H54 (cell line): ENCODE results near the gene RNF32.

Experiments used
- DNase-seq: peaks from one replicate; pipeline ENCODE4 v3.0.0; 2011; ENCODE audit warnings: low spot score, mixed read lengths; ENCODE audit not compliant: insufficient read length
- FAIRE-seq: peaks from 3 replicates; lab custom pipeline; 2011; peaks lifted over from hg19 to GRCh38; lab: Jason Lieb, UNC
- POLR2A ChIP-seq: IDR thresholded peaks from 2 replicates; pipeline ENCODE4 v1.6.1; 2011; ENCODE audit warnings: low read depth, mild to moderate bottlenecking, low read length

RNF32 gene

DNA sequence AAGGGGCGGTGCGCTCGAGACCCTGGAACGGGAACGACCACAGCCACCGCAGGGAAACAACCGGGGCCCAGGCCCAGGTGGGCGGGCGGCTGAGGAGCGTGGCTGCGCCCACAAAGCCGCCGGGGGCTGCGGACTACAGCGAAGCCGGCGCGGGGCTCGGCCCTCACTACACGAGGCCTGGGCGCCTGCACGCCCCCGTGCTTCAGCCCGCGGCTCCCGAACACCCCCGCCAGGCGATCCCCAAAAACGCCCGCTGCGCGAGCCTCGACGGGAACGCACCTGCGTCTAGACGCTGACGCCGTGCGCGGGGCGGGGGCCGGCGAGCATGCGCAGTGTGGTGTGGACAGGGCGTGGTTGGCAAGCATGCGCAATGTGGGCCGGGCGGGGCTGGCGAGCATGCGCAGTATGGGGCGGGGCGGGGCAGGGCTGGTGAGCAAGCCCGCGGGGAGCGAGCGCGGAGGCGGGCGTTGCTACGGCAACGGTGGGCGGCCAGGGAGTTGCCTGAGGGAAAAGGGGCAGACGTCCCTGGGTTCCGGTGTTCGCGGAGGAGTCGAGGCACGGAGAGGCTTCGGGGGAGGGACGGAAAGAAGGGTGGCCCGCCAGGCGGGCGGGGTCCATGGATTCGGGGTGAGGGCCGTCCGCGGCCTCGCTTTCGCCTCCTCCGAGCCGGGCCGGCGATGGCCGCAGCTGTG lies at the start of gene RNF32:
Gene RNF32, plus strand, starts transcription at position 518 of the 692 bp plus-strand sequence. CDS start 3,104 bp downstream, outside the sequence.
- FAIRE-seq (no peak), DNase-seq (no peak)
- TF ChIP-seq POLR2A, result no peak

DNA sequence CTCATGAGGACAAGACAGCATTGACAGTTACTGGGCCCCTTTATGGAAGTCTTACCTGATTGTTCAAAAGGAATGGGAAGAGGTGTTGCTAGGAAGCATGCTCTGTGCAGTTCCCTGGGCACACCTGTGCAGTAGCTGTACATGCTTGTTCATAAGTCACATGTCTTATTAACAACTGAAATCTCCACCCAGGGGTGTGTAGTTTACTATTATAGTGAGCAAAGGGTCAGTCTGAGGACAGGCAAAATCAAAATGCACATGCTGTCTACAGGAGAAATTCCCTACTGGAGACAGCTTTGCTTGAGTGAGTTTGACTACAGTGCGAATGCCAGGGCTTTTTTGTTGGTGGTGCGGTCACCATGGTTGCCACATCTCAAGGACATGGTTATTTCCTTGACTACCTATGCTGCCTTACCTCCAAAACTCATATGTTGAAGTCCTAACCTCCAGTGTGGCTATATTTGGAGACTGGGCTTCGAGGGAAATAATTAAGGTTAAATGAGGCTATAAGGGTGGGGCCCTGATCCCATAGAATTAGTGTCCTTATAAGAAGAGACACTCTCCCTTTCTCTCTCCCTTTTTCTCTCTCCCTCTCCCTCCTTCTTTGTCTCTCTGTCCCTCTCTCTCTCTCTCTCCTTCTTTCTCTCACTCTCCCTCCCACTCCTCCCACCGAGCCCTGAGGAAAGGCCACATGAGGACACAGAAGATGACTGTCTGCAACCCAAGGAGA lies 48.3 kb upstream of the RNF32 start:
- TF ChIP-seq POLR2A, result no peak
- DNase-seq (no peak), FAIRE-seq (no peak)

DNA sequence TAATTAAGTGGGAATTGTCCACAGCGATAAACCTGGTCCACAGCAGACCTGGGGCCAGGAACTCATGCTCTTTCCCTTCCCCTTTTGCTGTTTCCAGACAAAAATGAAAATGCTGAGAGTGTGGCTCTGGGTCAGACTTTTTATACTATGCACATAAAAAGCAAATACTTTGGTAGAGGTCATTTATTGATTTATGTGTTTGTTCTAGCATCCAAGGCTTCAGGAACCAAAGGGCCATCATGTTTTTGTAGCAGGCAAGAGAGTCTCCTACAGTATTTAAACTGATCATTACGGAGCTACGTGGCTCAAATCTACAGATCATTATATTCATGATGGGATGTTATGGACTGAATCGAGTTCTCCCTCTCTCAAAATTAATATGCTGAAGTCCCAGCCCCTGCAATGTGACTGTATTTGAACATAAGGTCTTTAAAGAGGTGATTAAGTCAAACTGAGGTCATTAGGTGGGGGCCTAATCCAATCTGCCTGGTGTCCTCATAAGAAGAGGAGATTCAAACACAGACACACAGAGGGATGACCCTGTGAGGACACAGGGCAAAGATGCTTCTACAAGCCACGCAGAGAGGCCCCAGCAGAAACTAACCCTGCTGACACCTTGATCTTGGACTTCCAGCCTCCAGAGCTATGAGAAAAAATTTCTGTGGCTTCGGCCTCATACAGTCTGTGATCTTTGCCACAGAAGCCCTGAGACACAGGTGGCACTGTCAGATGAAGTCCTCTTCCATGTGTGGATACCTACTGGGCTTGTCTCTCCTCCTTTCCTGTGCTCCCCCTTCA lies 46.1 kb upstream of the RNF32 start:
- FAIRE-seq (no peak), DNase-seq (no peak)
- TF ChIP-seq POLR2A, result no peak

DNA sequence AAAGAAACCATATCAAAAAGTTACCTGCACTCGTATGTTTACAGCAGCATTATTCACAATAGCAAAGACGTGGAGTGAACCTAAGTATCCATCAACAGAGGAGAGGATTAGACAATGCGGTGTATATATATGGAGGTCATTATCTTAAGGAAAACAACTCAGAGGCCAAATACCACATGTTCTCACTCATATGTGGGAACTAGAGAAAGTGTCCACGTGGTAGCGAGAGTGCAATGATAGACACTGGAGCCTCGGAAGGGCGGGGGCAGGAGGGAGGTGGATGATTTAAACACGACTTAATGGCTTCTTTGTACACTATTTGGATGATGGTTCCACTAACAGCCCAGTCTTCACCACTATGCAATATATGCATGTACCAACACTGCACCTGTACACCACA lies 40.1 kb upstream of the RNF32 start:
- FAIRE-seq (no peak), DNase-seq (no peak)
- no peak for TF ChIP-seq POLR2A

DNA sequence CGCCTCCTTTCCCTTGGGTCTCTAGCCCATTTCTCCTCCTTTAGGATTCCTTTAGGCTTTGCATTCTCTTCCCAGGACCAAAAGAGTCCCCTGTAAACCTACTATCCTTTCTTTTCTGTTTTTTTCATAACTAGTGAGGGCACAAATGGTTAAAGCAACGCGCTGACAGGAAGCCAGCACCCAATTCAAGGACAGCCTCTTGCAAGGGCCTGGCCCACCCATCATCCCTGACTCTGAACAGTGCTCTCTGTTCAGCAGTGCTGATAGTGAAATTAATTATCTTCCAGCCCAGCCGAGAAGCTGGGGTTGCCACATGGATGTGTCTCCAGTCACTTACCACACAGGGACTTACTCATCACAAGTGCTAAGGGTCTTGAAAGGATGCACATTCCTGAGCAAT lies 38.3 kb upstream of the RNF32 start:
- DNase-seq (no peak), FAIRE-seq (no peak)
- TF ChIP-seq POLR2A, result no peak

DNA sequence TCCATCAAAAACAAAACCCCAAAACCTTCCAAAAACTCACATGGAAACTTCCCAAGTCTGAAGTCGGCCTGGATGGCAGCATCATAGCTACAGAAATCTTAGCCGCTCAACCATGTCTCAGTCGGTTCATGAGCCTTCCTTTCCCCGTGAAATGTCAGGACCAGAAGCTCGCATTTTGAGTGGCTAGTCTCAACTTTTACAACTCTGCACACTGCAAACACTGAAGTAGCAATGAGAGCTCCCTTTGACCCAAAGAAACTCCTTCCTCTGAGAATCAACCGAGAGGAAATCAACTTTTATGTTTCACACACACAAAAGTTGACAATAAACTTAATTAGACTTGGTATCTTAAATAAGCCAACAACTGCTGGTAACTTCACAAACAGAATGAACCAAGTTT lies 37.6 kb upstream of the RNF32 start:
- DNase-seq (no peak), FAIRE-seq (no peak)
- TF ChIP-seq POLR2A, result no peak

DNA sequence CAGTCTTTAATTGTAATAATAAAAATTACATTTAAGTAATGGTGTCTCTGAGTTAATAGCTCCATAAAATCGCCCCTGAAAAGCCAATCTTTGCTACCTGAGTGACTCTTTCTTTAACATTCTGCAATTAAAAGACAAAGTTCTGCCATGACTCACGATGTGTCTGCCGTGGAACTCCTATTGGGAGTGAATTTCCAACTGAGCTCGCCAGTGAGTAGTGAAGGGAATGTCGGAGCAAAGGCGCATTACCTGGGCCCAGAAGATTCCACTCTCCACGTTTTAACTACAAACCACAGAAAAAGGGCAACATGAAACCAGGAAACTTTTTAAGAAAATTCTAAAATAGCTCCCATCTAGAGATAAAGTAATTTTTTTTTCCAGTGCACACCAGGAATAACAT lies 36.9 kb upstream of the RNF32 start:
- DNase-seq, result no peak
- TF ChIP-seq POLR2A, result no peak
- FAIRE-seq, result no peak

DNA sequence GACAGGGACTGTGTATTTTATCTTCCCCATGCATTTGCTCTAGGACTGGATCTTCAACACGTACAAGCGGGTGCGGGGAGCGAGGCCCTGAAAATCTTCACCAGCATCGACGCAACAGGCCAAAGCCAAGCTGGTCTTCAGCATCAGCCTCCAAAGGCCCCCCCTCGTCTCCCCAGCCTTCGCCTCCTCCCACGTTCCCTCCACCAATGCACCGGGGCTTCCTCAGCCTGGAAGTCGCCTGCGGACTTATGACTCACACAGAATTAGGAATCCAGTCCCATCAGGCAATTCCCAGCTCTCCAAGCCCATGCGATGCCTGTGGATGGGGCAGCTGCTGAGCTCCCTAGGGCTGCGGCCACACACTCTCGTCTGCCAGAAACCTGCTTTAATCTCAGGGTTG lies 36.3 kb upstream of the RNF32 start:
- peak; percentile 26 for DNase-seq
- no peak for FAIRE-seq
- no peak for TF ChIP-seq POLR2A

DNA sequence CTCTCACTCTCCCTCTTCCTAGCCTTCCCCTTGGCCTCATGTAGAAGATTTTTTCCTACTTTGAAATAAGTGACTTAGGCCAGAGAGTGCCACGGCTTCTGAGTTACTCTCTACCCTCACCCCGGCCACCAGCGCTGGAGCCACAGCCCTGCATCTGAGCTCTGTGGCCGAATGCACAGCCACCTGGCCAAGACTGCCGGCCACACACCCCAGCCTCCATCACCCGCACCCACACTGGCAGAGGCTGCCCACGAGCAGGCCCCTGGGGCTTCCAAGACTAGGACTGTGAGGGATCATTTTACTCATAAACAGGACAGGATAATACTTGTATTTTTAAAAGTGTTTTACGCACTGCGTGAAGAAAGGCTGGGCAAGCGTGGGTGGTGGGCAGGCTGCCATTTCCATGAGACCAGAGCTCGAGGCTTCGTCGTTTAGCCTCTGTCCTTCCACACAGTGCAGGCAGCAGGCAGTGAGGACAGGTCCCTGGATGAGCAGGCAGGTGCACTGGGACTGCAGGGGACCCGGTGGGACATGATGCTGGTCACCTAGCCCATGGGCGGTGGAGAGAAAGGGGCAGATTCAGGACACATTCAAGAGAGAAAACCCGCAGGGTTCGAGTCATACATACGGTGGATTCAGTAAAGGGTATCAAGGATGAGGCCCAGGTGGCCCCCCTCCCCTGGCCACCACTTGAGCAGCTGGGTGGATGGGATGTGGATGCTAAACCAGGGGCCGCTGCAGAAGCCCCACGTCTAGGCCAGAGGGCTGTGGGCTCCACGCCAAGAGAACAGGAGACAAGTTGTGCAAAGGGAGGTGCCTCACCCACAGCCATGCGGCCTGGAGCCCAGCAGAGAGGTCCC lies 35.5 kb upstream of the RNF32 start:
- TF ChIP-seq POLR2A, result no peak
- FAIRE-seq, result no peak

DNA sequence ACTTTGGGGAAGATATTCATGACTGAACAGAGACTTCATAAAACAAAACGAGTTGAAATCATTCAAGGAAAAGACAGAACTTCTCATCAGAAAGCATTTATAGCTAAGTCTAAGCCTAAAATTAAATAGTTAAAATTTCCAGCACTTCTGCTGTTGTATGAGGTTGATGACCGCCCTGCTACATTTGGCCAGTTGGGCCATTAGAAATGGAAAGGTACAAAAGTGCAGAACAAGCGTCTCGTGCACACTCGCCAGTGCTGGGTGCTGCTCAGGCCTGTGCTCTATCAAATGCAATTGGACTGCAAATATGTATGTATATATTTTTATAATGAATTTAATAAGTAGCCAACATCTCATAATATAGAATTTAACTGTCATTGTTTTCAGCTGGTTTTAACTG lies 34.4 kb upstream of the RNF32 start:
- FAIRE-seq, result no peak
- TF ChIP-seq POLR2A, result no peak
- no peak for DNase-seq

More for the DNA sequence above, 35.5 kb upstream of the RNF32 start:
- DNase-seq, result no peak

DNA sequence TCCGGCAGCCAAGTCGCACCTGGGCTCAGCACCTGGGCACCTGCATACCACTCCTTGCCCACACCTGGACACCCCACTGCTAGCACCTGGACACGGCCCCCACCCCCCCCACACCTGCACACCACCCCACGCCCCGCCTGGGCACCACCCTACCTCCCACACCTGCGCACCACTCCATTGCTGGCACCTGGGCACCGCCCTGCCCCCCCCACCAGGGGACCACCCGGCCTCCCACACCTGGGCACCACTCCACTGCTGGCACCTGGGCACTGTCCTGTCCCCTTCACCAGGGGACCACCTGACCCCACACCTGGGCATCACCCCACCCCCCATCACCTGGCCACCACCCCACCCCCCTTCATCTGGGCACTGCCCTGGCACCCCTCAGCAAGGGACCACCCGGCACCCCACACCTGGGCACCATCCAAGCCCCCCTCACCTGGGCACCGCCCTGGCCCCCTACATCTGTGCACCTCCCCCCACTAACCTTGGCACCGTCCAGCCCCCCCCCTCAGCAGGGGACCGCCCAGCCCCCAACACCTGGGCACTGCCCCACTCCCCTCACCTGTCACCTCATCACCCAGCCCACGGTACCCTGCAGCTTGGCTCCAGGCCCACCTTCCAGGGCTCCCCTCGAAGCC lies 33.8 kb upstream of the RNF32 start:
- FAIRE-seq, result no peak
- no peak for DNase-seq

DNA sequence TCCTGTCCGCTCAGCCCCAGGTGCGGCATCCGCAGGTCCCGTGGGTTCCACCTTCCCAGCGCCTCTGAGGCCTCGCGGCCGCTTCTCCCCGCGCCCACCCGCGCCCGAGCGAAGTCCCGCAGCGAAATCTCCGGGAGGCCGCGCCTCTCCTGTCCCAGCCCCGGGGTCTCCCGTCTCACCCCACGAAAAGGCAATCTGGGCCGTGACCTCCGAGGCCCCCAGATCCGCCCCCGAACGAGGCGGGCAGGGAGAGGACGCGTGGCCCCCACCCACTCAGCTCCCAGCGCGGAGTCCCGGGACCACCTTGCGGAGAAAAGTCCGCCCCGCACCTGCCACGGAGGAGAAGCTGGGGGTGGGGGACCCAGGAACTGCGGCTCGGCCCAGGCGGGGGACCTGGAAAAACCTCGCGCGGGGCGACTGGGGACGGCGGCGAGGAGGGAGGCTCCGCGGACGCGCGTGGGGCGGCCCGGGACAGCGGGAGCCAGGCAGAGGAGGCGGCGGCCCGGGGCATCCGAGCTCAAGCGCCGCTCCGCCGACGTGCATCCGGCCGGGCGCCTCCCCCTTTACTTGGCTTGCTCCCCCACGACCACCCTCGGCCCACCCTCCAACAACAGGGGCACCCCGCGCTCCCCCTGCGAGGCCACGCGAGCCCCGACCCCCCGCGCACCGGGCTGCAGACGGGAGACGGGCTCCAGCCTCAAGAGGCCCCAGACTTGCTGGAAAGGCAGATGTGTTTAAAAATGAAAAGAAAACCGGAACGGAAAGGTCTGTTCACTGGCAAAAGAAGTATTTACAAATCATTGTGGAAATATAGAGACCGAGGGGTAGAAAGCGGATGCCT lies 33.0 kb upstream of the RNF32 start:
- DNase-seq (no peak), FAIRE-seq (no peak)
- TF ChIP-seq POLR2A, result no peak

More for the DNA sequence above, 33.8 kb upstream of the RNF32 start:
- TF ChIP-seq POLR2A, result no peak
